ENCODE results near the gene VKORC1L1. TPM values are rescaled to one million over a fixed set of nuclear protein-coding genes. Genes with fewer than 3 reads are reported as not detected.

Gene VKORC1L1
- total and polyA plus RNA-seq, 2 of the 8 experiments (the other 6 are each of a cell fraction or from before 2014, with no cell fraction given): 12.7 to 45.3 TPM

DNA sequence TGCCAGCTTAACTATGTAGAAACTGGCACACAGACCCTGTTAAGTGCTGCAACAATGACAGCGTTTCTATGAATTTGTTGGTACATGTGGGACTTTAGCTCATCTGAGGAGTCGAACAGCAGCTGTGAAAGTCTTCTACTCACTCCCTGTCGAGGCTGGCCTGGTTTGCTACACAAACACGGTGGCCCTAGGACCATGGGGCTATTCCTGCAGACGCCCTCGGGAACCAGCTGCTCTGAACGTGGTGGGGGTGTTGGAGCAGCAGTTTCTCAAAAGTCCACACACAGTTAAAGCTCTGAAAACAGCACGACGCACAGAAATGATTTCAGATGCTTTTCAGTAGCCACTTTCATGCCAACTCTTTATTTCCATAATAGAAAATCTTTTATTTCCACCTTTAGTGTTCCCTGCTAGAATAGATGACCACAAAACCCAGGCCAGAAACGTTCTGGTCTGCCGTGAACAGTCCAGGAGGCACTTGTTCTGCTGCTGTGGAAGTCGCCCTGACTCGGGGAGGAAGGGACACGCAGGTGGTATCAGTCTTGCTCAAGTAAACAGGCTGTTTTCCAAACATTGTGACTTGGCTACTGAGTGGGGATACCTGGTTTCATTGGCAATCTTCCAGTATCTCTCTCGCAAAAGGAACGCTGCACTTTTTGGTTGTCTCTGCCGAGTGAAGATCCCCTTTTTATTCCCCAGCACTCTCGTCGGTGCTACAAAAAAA is 87.6 kb downstream of the VKORC1L1 start:
- H3K9ac ChIP-seq (replicated peaks in 1 of 4; ENCODE audit: extremely low read depth in 1 of 4, low read depth in 3 of 4, low read length in 3 of 4): no peak overlapping the region
- no peaks in the 10 kb centered on the region for H3K23me2 ChIP-seq (ENCODE audit: low read depth, low read length)
- H3K18ac ChIP-seq (ENCODE audit: extremely low read depth, low read length): no peak overlapping the region
- no peak overlapping the region for H4K5ac ChIP-seq (ENCODE audit: insufficient read length, low read depth, low read length)
- no peak overlapping the region for H2AK5ac ChIP-seq (ENCODE audit: low read depth, low read length)
- no peak overlapping the region for H4K91ac ChIP-seq (replicated peaks; ENCODE audit: insufficient read length, low read length)
- WGBS, 2 experiments (ENCODE audit: extremely low coverage in 1 of 2, insufficient coverage in 1 of 2, insufficient read length in 1 of 2, insufficient replicate concordance in 2 of 2, low coverage in 1 of 2, low lambda C conversion rate in 2 of 2, missing lambda C conversion rate in 1 of 2): 87% methylated on average over 19 of the region's 19 CpGs; no CpG with 5 or more reads in 1 of the 2 experiments
- no peak overlapping the region; the same call in 1 of the 2 replicates for H4K8ac ChIP-seq (ENCODE audit: extremely low read depth, insufficient read depth, low read length)
- H3K14ac ChIP-seq (ENCODE audit: insufficient read length): no peak overlapping the region
- no peak overlapping the region for H3K27ac ChIP-seq (ENCODE audit: low read depth, low read length)
- no peak overlapping the region for H2BK12ac ChIP-seq (ENCODE audit: low read depth, low read length)
- peaks cover 2 to 5% of the 10 kb centered on the region in 2 experiments for H4K20me1 ChIP-seq (replicated peaks in 1 of 2; ENCODE audit: control insufficient read depth in 1 of 2, insufficient read depth in 2 of 2, low read length in 2 of 2)
- no peak overlapping the region for H3K56ac ChIP-seq (replicated peaks; ENCODE audit: insufficient read length, low read depth, low read length)
- H3K4me2 ChIP-seq (ENCODE audit: insufficient read depth in 1 of 2, low read depth in 2 of 2, low read length in 2 of 2): no peak overlapping the region
- no peaks in the 10 kb centered on the region for H3K4me1 ChIP-seq (replicated peaks in 1 of 4; ENCODE audit: control insufficient read depth in 3 of 4, insufficient read depth in 4 of 4, low read length in 3 of 4)
- no peak overlapping the region for H2BK20ac ChIP-seq (ENCODE audit: low read length)
- H2BK5ac ChIP-seq (ENCODE audit: low read depth, low read length): no peak overlapping the region
- H3K4me3 ChIP-seq (ENCODE audit: extremely low read depth in 1 of 4, insufficient read depth in 2 of 4, low read depth in 3 of 4, low read length in 4 of 4): no peak overlapping the region
- no peak for DNase-seq (ENCODE audit: low read depth in 1 of 2, low spot score in 2 of 2)
- no peak overlapping the region for H2AFZ ChIP-seq (ENCODE audit: low read length)
- H3K9me3 ChIP-seq (ENCODE audit: insufficient read depth in 2 of 2, low read depth in 1 of 2, low read length in 1 of 2): no peaks in the 10 kb centered on the region
- H3K27me3 ChIP-seq (replicated peaks in 1 of 4; ENCODE audit: control insufficient read depth in 3 of 4, extremely low read depth in 1 of 4, insufficient read depth in 3 of 4, low read length in 3 of 4): no peaks in the 10 kb centered on the region
- POLR2A ChIA-PET (ENCODE audit: partially characterized antibody): interaction anchor here (1.0 to 1.3 kb wide), 4 partner anchors 9 to 37 kb away, joined by 3 read pairs; no protein-coding TSS in a partner anchor
- no peak overlapping the region for H2BK120ac ChIP-seq (replicated peaks; ENCODE audit: low read depth, low read length)
- H3K79me2 ChIP-seq (ENCODE audit: control insufficient read depth in 1 of 2, insufficient read depth in 2 of 2, low read length in 2 of 2): no peaks in the 10 kb centered on the region
- H3K23ac ChIP-seq (ENCODE audit: insufficient read length): no peak overlapping the region
- no peaks in the 10 kb centered on the region for H3K79me1 ChIP-seq (ENCODE audit: low read depth, low read length)
- no peak overlapping the region for H3K4ac ChIP-seq (replicated peaks; ENCODE audit: insufficient read length, low read depth, low read length)
- no peak overlapping the region for H2BK15ac ChIP-seq (ENCODE audit: low read length)
- H3K36me3 ChIP-seq (ENCODE audit: control insufficient read depth in 2 of 4, insufficient read depth in 4 of 4, low read length in 3 of 4): peaks cover 18 to 47% (median 34%) of the 10 kb centered on the region in 4 experiments
- no peak for FAIRE-seq
- CTCF ChIA-PET (ENCODE audit: partially characterized antibody): no interaction called here
- TF ChIP-seq YY1 (IDR thresholded peaks at IDR 0.05; ENCODE audit: low read depth, low read length) (no peak), ZNF274 (IDR thresholded peaks at IDR 0.05; ENCODE audit: borderline replicate concordance, extremely low read depth, low read length) (no peak), KDM4A (IDR thresholded peaks at IDR 0.05; ENCODE audit: low read depth, low read length, severe bottlenecking) (no peak), TCF12 (IDR thresholded peaks at IDR 0.05; ENCODE audit: low read depth, low read length) (no peak), BCL11A (IDR thresholded peaks at IDR 0.05; ENCODE audit: low read depth in 2 of 2, low read length in 2 of 2) (no peak), RAD21 (IDR thresholded peaks at IDR 0.05 in 1 of 2, conservative IDR thresholded peaks at IDR 0.05 in 1 of 2; ENCODE audit: low read depth in 2 of 2, low read length in 2 of 2) (no peak), CHD2 (IDR thresholded peaks at IDR 0.05; ENCODE audit: low read length) (no peak), GTF2F1 (IDR thresholded peaks at IDR 0.05; ENCODE audit: borderline replicate concordance, low read depth, low read length) (no peak)
